Spleen (tissue), 3 donors: ENCODE measurements around the gene PHF10.

Experiments used
- POLR2A ChIP-seq, 3 donors: fragments of 450-650 bp; IDR thresholded peaks; one replicate each; pipeline ENCODE4 v1.5.1; 2017; ENCODE audit warnings: antibody characterized with exemption in 3 of 3, mild to moderate bottlenecking in 1 of 3
- POLR2AphosphoS5 ChIP-seq, 3 donors: sonication (generic); formaldehyde crosslinking; IDR thresholded peaks; one replicate each; pipeline ENCODE4 v1.5.1; 2017; ENCODE audit warnings: antibody characterized with exemption in 3 of 3

DNA sequence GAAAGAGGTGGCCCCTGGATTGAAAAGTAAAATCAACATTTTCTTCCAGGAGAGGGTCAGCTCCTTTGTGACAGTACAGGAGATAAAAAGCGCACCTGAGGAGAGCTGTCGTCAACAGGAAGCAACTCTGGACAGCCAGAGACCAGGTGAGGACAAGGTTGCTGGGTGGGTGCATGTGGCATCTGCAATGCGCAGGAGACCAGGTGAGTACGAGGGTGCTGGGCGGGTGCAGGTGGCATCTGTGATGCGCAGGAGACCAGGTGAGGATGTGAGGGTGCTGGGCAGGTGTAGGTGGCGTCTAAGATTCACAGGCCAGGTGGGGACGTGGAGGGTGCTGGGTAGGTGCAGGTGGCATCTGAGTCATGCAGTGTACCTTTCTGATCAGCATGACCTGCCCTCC, 60.8 kb downstream of the PHF10 start:
- TF ChIP-seq POLR2AphosphoS5 (IDR thresholded peaks at IDR 0.05) (no peak), POLR2A (IDR thresholded peaks at IDR 0.05) (no peak)
